Activated naive CD8-positive, alpha-beta T cell treated with anti-CD3 and anti-CD28 coated beads, Interleukin-2, amount 50 U/mL, for 16 hours (primary cell): ENCODE measurements around the gene ERVFRD-1.
"Not testable (repeated sequence)": the region's sequence is repeated elsewhere in the genome, so short reads cannot be mapped to it uniquely, and the experiment has no call there.

Source experiments
- DNase-seq: peaks from one replicate; pipeline ENCODE4 v3.0.0-alpha.2; 2020; ENCODE audit warnings: low read depth, low spot score

Gene ERVFRD-1

GRCh38 chr6:11128608-11129007 is 17.1 kb upstream of the ERVFRD-1 start:
- no peak for DNase-seq

- DNase-seq, result no peak
Measured at GRCh38 chr6:11126876-11127275, 15.4 kb upstream of the ERVFRD-1 start.

GRCh38 chr6:11123978-11124377 is 12.5 kb upstream of the ERVFRD-1 start:
- no peak for DNase-seq

- DNase-seq, result no peak
Measured at GRCh38 chr6:11122380-11122779, 10.9 kb upstream of the ERVFRD-1 start.

GRCh38 chr6:11121851-11122250 is 10.3 kb upstream of the ERVFRD-1 start:
- no peak for DNase-seq

GRCh38 chr6:11120271-11121005 is 8.9 kb upstream of the ERVFRD-1 start:
- DNase-seq, result no peak

- not testable (repeated sequence) for DNase-seq
Measured at GRCh38 chr6:11115808-11116536, 4.4 kb upstream of the ERVFRD-1 start.

GRCh38 chr6:11113038-11113437 is 1.5 kb upstream of the ERVFRD-1 start:
- DNase-seq, result no peak

GRCh38 chr6:11111769-11112437 is 378 bp upstream of the ERVFRD-1 start:
- no peak for DNase-seq

GRCh38 chr6:11108726-11109125 is 2.8 kb downstream of the ERVFRD-1 start:
- no peak for DNase-seq

- DNase-seq, result no peak
Measured at GRCh38 chr6:11103065-11103464, 8.5 kb downstream of the ERVFRD-1 start.

GRCh38 chr6:11101417-11101816 is 10.1 kb downstream of the ERVFRD-1 start:
- DNase-seq, result no peak

GRCh38 chr6:11098004-11098403 is 13.5 kb downstream of the ERVFRD-1 start:
- DNase-seq, result no peak

GRCh38 chr6:11097476-11097875 is 14.0 kb downstream of the ERVFRD-1 start:
- no peak for DNase-seq

GRCh38 chr6:11096109-11096508 is 15.4 kb downstream of the ERVFRD-1 start:
- DNase-seq, result no peak

GRCh38 chr6:11094941-11095340 is 16.6 kb downstream of the ERVFRD-1 start:
- DNase-seq, result no peak

- DNase-seq, result peak; percentile 4
Measured at GRCh38 chr6:11094411-11094851, 17.1 kb downstream of the ERVFRD-1 start.

- peak; percentile 87 for DNase-seq
Measured at GRCh38 chr6:11093626-11094410, 17.7 kb downstream of the ERVFRD-1 start, which contains the start of gene SMIM13. TSS of gene SMIM13 (plus strand) at chr6:11093834. CDS start at chr6:11094314, 480 bp downstream.

GRCh38 chr6:11093376-11093625 is 18.2 kb downstream of the ERVFRD-1 start:
- DNase-seq, result no peak

GRCh38 chr6:11092668-11093375 is 18.7 kb downstream of the ERVFRD-1 start:
- DNase-seq, result no peak

GRCh38 chr6:11091141-11091540 is 20.4 kb downstream of the ERVFRD-1 start:
- DNase-seq, result not testable (repeated sequence)
